Activated effector memory CD4-positive, alpha-beta T cell treated with anti-CD3 and anti-CD28 coated beads, Interleukin-2, amount 50 U/mL, for 16 hours (primary cell): ENCODE data around the gene MRPS27.

Experiments used
- DNase-seq: peaks from one replicate; pipeline ENCODE4 v3.0.0-alpha.2; 2020

MRPS27 gene

GRCh38 chr5:72319976-72320752, at the start of gene MRPS27, which contains the start of gene PTCD2:
Gene MRPS27 (minus strand): TSS chr5:72320240. CDS start chr5:72320221, 19 bp downstream.
Gene PTCD2 (plus strand): TSS chr5:72320373. CDS start chr5:72320383, 10 bp downstream.
- DNase-seq: peak; percentile 97

- DNase-seq: no peak
Observed at GRCh38 chr5:72369711-72370110, 49.7 kb upstream of the MRPS27 start.

GRCh38 chr5:72369301-72369700, 49.3 kb upstream of the MRPS27 start:
- DNase-seq: no peak

- no peak for DNase-seq
Observed at GRCh38 chr5:72368271-72368670, 48.2 kb upstream of the MRPS27 start.

- DNase-seq: no peak
Observed at GRCh38 chr5:72366324-72366976, 46.4 kb upstream of the MRPS27 start.

- DNase-seq: no peak
Observed at GRCh38 chr5:72364951-72365350, 44.9 kb upstream of the MRPS27 start.

GRCh38 chr5:72364171-72364570, 44.1 kb upstream of the MRPS27 start:
- no peak for DNase-seq

GRCh38 chr5:72363166-72363802, 43.2 kb upstream of the MRPS27 start:
- DNase-seq: no peak

- no peak for DNase-seq
Observed at GRCh38 chr5:72359886-72360285, 39.8 kb upstream of the MRPS27 start.

- no peak for DNase-seq
Observed at GRCh38 chr5:72358925-72359324, 38.9 kb upstream of the MRPS27 start.

GRCh38 chr5:72356361-72356760, 36.3 kb upstream of the MRPS27 start:
- DNase-seq: no peak

GRCh38 chr5:72355706-72356299, 35.8 kb upstream of the MRPS27 start:
- DNase-seq: no peak

GRCh38 chr5:72353046-72353445, 33.0 kb upstream of the MRPS27 start:
- no peak for DNase-seq

GRCh38 chr5:72352616-72353015, 32.6 kb upstream of the MRPS27 start:
- DNase-seq: no peak

GRCh38 chr5:72351376-72351775, 31.3 kb upstream of the MRPS27 start:
- DNase-seq: no peak

- no peak for DNase-seq
Observed at GRCh38 chr5:72347801-72348308, 27.8 kb upstream of the MRPS27 start.

- DNase-seq: no peak
Observed at GRCh38 chr5:72346398-72346797, 26.4 kb upstream of the MRPS27 start.

- no peak for DNase-seq
Observed at GRCh38 chr5:72338689-72339209, 18.7 kb upstream of the MRPS27 start.

GRCh38 chr5:72337159-72337558, 17.1 kb upstream of the MRPS27 start:
- no peak for DNase-seq

- no peak for DNase-seq
Observed at GRCh38 chr5:72330712-72331111, 10.7 kb upstream of the MRPS27 start.

GRCh38 chr5:72328172-72328571, 8.1 kb upstream of the MRPS27 start:
- DNase-seq: no peak

GRCh38 chr5:72326306-72326649, 6.2 kb upstream of the MRPS27 start:
- DNase-seq: no peak
